SU-DHL-6 (cell line): ENCODE measurements around the gene CCDC126.

ENCODE experiments used
- CTCF ChIP-seq: fragments of 200-600 bp; sonication (generic); IDR thresholded peaks from one replicate; pipeline ENCODE4 v1.5.1; 2017; ENCODE audit warnings: antibody characterized with exemption, mild to moderate bottlenecking, low read length, moderate library complexity; ENCODE audit not compliant: insufficient read depth, poor library complexity, severe bottlenecking
- EZH2phosphoT487 ChIP-seq: fragments of 200-600 bp; sonication (generic), shearing (Covaris generic); conservative IDR thresholded peaks from 2 replicates; pipeline ENCODE4 v1.6.1; 2018; ENCODE audit warnings: mild to moderate bottlenecking, antibody characterized with exemption, low read length, moderate library complexity, mixed read lengths

DNA sequence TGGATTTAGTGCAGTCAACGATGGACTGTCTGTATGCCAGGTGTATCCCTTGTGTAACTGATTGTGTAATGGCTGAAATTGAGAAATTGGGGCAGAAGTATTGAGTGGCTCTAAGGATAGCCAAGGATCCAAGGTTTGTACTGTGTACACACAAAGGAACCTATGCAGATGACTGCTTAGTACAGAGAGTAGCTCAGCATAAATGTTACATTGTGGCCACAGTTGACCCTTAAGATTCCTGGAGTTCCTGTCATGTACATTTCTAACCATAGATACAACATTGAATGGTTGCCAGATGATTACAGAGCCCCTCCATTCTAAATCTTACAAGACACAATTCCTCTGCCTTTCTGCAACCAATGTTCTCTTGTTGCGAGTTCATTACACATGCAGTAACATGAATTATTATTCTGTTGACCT lies 25.3 kb downstream of the CCDC126 start:
- TF ChIP-seq CTCF (no peak), EZH2phosphoT487 (no peak)
